Stimulated activated CD8-positive, alpha-beta memory T cell treated with anti-CD3 and anti-CD28 coated beads, Interleukin-15, amount 100 ng/mL, for 1 hour (primary cell): Measurements from ENCODE around the gene CHGA.

Experiments
- DNase-seq: peaks from one replicate; pipeline ENCODE4 v3.0.0-alpha.2; 2020; ENCODE audit warnings: low read depth

Gene CHGA

DNA sequence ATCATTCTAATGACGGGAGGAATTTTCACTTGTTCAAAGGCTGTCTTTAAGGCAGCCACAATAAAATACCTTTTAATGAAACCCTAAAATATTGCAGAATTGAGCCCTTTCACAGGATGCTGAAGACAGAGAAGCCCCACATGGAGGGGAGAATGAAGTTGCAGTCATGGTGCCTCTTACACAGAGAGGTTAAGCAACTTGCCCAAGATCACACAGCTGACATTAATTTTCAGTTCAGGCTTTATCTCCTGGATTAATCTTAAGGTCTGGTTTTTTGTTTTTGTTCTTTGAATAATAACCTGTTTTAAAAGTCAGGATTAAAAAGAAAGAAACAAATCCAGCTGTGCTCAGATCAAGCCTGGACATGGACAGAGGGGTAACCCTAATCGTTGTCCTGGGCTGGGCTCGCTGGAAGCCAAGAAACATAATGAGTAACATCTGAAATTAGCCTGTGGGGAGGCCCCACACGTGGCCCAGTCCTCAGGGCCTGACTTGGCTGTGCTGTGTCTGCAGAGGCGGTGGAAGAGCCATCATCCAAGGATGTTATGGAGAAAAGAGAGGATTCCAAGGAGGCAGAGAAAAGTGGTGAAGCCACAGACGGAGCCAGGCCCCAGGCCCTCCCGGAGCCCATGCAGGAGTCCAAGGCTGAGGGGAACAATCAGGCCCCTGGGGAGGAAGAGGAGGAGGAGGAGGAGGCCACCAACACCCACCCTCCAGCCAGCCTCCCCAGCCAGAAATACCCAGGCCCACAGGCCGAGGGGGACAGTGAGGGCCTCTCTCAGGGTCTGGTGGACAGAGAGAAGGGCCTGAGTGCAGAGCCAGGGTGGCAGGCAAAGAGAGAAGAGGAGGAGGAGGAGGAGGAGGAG is 8.0 kb downstream of the CHGA start:
- DNase-seq = no peak

DNA sequence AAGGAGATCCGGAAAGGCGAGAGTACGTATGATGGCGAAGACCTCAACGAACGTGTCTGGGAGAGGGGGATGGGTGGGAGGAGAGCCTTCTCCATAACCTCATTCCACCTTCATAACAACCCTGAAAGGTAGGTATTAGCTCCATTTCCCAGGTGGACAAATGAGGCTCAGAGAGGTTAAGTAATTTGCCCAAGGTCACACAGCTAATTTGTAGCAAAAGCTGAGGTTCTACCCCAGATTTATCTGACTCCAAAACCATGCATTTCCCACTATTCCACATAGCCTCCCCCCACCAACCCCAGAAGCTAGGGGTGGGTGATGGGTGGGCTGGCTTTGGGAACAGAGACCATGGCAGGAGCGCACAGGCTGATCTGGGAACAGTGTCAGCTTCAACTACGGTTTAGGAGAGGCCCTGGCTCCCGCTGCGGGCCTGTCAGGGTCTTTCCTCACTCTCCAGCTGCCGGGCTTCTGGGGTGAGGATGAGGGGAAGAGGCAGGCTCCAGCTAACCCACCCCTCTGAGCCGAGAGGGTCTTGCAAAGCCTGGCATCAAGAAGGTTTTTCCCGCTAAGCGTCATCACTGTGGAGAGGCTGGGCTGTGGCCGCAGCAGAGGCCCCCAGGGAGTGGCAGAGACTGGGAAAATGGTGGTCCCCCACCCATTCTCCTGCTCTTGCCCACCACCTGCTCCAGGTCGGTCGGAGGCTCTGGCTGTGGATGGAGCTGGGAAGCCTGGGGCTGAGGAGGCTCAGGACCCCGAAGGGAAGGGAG is 8.9 kb downstream of the CHGA start:
- no peak for DNase-seq

DNA sequence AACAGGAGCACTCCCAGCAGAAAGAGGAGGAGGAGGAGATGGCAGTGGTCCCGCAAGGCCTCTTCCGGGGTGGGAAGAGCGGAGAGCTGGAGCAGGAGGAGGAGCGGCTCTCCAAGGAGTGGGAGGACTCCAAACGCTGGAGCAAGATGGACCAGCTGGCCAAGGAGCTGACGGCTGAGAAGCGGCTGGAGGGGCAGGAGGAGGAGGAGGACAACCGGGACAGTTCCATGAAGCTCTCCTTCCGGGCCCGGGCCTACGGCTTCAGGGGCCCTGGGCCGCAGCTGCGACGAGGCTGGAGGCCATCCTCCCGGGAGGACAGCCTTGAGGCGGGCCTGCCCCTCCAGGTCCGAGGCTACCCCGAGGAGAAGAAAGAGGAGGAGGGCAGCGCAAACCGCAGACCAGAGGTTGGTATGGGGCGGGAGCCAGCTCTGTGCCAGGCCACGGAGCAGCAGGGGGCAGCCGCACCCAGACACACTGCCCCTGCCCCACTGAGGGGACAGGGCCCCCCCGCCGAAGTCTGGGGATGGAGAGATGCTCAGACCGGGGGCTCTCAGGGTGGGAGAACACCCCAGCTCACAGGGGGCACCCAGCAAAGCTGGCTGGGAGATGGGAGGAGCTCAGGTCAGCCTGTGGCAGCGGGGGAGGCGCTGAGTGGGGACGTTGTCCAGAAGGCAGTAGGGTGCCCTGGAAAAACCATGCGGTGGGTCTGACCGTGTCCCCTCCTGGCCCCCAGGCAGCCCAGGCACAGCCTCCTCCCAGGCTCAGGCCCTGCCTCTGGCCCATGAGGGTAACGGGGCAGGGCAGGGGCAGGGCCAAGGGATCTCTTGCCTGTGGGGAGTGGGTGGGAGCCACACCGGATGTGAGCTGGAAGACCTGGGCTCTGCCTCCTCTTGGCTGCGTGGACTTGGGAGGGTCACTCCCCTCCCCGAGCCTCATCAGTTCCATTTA is 9.8 kb downstream of the CHGA start:
- DNase-seq = no peak

DNA sequence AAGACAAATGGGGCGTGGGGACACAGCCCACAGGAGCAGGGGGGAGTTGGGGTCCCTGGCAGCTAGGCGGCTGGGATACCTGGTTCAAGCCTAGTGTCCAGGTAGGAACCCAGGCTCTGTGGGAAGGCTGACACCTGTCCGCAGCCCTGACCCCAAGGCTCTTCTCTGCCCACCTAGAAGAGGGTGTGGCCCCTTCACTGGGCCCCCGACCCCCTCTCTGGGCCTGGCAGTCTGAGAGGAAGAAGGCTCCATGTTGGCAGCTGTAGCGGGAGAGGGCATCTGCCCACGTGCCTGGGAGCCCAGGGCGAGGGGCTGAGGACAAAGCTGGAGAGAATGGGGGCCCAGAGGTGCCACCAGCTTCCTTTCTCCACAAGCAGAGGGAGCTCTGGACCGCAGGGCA is 10.5 kb downstream of the CHGA start:
- no peak for DNase-seq

DNA sequence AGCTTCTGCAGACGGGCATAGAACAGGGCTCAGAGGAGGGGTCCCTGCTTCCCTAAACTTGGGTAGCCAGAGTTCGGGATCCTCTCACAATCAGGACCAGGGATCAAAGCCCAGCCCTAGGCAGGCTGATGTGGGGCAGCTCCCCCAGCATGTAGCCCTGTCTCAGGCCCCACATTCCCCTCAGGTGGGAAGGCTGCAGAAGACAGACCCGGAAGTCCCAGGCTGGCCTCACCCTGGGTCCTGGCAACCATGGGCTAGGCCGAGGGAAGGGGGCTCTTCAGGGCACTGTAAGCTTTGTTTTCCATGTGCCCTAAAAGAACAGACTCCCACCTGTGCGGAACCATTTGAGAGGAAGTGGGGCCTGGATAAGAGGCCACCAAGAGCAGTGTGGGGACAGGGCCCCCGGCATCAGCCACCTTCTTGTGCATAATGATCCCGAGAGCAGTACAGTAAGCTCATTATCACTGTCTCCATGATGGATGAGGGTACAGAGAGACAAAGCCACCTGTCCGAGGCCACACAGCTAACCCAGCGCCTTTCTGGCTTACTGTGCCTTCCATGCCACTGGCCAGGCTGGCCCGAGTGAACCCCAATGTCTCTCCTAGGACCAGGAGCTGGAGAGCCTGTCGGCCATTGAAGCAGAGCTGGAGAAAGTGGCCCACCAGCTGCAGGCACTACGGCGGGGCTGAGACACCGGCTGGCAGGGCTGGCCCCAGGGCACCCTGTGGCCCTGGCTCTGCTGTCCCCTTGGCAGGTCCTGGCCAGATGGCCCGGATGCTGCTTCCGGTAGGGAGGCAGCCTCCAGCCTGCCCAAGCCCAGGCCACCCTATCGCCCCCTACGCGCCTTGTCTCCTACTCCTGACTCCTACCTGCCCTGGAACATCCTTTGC is 11.5 kb downstream of the CHGA start:
- no peak for DNase-seq

DNA sequence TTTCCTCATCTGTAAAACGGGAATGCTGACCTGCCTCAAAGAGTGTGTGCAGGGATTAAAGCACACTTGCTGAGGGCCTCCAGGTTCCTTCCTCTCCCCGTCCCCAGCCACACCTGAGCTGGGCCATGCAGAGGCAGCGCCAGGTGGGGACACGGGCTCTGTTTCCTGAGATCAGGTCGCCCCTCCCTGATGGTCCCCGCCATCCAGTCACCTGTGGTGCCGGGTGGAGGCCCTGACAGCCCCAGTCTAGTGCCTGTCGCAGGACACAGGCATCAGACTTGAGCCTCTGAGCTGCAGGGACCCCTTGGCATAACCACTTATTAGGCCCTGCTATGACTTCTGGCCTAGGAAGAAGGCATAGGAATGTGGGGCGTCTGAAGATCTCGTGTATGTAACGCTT is 12.5 kb downstream of the CHGA start:
- no peak for DNase-seq

DNA sequence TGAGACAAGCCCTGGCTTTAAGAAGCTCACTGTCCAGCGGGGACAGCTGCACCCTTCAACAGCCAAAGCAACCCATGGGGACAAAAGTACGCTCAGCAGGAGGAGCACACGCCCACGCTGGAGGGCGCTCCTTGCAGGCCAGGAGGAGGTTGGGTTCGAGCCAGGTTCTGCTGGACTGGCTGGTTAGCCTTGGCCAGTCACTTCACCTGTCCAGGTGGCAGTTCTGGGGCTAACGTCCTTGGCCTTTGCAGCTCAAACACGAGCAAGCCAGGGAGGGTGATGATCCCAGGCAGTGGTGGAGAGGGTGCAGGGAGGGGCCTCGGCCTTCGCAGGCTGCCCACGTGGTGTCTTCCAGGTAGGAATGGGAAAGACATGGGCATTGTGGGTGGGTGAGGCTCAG is 13.1 kb downstream of the CHGA start:
- DNase-seq = no peak

DNA sequence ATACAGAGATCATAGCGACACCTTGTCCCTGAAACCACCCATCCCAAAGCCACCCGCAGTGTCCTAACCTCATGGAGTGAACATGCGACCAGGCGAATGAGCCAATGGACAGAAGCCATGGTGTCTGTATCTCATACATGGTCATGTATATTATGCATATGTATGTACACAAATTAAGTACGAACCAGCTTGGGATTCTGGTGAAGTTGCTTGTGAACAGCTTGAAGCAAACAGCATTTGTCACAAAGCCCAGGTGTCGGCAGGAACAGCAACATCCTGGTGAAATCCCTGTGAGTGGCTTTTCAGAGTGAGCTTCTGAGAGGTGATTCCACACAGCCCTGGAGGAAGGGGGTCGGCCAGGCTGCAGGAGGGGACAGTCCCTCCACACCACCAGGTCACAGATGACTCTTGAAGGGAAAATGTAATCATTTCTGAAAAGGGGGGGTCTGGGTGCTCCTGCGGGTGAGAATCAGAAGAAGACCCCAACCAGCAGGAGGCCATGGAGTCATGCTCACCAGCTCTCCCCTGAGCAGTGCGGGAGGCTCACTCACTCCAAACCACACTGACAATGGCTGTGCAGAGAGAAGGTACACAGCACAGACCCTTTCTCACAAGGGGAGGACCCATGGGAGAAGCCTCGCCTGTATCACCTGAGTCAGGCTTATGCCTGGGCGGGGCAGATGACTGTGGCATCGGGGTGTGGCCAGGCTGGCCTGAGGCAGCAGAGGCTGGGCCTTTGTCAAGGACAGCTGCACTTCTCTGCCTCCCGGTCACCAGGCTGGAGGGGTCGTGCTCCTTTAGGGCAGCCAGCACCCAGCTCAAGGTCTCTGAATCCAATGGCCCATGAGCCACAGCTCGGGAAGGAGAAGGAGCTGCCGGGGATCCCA is 14.3 kb downstream of the CHGA start:
- no peak for DNase-seq

DNA sequence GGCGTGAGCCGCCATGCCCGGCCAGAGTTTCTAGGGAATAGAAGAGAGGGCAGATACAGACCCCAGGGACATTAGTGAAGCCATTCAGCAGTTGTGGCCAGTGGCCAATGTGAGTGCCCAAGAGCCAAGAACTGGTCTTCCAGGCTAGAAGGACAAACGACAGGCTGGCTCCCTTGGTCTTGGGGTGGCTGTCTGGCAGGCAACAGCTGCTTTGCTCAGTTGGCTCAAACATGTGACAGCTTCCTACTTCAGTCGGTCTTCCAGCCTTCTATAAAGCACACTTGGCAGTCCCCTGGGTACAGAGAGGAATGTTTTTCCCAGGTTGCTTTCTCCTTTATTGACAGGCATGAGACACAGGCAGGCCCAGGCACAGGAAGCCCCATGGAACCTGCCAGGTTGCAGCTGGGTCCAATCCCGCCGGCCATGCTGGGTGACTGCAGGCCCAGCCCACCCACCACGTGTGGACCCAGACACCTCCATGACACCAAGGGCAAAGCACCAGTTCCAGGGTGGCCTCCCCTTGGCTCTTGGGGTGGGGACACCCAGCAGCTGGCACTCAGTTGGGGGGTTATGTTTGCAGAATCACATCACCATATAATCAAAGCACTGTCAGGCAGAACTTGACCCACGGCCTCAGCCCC is 15.4 kb downstream of the CHGA start:
- no peak for DNase-seq

DNA sequence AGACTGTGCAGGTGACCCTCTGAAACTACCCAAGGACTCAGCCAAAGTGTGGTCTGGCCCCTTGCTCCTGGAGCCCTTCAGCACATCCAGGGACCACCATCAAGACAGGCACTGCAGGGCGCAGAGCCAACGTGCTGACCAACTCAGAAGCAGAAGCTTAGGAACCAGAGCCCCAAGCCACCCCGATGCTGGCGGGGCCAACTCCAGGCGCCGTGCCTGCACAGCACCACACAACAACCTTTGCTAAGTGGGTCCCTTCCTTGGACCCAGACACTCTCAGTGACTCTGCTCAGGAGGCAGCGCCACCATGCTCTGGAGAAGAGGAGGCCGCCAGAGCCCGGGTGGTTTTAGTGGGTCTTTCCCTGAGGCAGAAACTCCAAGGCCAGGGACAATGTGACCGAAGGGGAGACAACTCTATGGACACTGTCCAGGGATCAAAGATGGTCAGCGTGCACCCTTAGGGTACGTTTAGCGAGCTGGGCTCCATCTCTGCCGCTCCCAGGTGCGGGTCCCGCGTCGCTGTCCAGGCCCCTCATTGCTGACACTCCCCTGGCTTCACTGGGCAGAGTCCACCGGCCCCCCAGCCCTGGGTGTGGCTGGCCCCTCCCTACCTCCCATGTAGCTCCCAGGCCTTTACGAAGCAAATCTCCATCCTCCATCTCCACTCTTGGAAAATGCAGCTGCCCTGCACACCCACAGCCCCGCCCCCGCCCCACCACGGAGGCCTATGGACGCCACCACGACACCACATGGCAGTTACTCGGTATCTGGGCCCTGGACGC is 16.1 kb downstream of the CHGA start:
- DNase-seq = no peak

DNA sequence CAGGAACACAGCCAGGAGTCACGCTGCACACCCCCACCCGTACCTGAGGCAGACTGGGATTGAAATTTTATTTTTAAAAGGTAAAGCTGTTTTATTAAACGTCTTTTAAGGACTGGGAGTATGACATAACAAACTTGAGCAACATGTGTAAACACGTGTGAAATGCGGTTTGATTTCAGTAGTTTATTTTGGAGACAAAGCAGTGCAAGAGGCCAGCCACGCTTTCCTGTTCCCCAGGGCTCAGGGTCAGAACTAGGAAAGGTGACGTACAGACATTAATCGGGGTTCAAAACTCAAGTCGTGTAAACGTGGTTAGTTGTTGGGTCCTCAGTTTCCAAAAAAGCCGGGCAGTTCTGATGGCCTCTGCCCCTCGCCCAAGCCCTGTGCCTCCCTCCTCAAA is 16.7 kb downstream of the CHGA start:
- DNase-seq = no peak

DNA sequence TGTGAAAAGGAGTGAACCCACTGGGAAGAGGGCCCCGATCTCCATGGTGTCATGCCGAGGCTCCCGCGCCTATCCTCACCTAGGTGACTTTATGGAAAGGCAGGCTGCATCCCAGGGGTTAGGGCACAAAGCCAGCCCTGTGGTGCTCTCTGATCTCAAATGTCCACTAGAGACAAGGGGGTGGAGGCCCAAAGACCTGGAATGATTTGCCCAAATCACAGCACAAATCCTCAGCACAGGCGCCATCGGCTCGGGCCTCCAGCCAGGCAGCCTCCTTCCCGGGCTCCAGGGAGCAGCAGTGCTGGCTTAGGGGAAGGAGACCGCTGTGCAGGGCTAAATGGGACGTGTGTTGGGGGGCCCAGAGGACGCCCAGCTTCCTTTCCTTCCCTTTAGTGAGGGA is 17.6 kb downstream of the CHGA start:
- DNase-seq = no peak

DNA sequence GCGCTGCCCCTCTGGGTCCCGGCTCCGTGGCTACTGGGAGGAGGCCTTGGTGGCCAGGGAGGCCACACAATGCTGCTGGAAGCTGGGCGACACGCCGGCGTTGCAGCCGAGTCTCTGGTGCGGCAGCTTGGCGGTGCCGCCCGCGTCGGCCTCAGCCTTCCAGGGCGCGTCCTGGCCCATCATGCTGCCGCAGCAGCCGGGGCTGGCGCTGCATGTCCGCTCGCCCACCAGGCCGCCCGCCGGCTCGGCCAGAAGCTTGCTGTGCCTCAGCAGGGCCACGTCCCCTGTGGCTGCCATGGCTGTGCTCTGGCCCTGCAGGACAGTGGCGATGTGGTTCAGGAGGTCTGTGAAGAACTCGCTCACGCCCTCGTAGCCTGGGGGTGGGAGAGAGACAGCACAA is 18.6 kb downstream of the CHGA start:
- DNase-seq = no peak

DNA sequence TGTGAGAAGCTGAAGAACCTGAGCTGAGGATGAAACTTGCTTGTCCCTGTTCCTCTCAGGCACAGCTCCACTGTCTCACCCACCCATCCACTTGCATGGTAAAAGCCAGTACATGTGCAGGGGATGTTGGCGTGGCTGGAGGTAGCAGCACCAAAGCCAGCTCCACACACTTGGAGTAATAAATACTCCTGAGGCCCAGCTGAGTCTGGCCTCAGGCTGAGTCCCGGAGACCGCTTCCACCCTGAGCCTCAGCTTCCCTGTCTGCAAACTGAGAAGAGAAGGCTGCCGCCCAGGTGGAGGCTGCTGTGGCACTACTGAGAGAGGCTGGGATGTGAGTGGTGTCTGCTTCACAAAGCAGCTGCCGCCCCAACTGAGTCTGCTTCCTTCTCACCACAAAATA is 19.2 kb downstream of the CHGA start:
- no peak for DNase-seq

DNA sequence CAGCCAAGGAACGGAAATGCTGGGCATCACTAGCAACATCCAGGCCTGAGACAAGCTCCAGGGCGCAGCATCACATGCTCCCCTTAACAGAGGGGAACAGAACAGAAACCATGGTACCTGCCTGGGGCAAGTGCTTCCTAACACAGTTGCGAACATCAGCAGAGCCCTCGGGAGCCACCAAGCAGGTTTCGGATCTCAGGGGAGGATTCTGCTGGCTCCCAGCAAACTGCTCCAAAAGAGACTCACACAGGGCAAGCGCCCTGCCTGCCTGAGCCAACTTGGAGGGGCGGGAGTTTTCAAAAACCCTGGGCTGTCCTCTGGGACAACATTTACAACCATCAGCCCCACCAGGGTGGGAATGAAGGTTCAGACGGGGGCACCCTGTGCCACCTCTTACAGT is 19.6 kb downstream of the CHGA start:
- DNase-seq = no peak

DNA sequence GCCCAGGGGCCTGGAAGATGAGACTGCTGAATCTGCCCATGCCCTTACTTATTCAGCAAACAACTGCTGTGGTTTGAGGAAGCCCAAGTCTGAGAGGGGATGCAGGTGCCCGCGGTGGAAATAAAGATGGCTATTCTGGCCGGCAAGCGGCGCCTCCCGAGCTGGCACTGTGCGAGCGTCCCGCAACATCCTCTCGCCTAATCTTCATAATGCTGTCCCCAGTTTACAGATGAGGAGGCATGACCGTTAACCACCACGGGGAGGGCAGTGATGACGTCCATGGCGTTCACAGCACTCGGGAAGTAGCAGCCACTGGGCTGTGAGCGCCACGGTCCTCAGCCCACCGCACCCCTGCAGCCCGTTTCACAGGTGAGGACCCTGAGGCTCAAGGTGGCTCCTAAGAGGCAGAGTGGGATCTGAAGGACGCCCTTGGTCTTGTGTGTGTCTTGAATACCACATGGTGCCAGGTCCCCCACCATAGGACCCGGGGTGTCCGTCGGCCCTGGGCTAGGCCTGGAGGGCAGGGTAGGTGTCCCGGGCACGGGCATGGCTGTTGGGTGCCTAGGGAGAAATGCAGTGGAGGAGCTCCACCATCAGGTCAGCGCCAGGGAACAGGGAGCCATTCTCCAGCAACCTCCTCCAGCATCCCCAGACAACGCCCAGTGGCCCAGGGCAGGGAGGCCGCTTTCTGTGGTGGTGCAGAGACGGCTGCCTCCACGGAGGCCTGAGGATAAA is 20.2 kb downstream of the CHGA start:
- DNase-seq = no peak

DNA sequence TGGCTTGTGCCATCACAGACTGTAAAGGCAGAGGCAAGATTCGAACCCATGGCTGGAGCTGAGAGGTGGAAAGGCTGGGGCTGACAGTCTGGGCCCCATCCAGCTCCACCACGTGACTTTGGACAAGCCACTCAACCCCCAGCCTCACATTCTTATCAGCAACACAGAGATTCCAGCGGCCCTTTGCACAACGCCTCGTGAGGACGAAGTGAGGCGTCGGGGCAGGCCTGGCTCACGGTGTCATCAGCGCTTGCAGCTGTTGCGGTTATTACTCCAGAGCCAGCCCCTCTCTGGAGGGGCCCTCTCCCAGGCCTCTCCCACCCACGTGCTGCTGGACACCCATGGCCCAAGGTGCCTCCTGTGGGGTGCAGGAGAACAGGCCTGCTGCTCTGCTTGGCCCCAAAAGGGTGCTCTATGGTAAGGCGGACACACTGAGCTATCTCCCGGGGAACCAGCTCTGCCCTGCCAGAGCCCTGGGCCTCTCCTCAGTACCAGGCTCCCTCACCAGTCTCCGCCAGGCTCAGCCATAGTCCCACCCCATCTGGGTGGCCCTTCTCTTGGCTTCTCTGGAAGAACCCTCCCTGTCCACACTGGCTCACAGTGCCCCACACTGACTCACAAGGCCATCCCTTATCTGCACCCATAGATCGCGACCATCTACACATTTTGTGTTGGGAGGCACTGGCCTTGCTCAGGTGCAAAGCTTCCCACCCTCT is 21.1 kb downstream of the CHGA start:
- no peak for DNase-seq

DNA sequence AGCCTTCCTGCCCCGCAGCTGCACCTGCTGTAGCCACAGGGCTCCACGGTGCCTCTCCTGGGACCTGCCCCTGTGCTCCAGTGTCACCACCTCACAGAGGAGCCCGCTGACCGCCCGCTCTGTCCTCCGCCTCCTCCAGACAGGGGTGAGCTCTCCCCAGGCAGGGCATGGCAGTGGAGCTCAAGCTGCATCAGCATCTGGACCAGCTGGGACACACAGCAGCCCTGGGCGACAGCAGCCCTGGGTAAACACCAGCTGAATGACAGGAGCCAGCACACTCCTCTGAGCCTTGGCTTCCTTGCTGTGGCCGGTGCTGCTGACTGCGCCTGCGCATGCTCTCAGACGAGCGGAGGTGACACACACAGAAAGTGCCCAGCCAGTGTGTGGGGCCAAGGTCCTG is 22.0 kb downstream of the CHGA start:
- no peak for DNase-seq
